ENCODE measurements around the gene INO80.

GRCh38 chr15:41139619-41140018, 23.5 kb upstream of the INO80 start:
- no peak for TF ChIP-seq CTCF (IDR thresholded peaks at IDR 0.05; ENCODE audit: low read depth, low read length)
- TF ChIP-seq EZH2phosphoT487 (IDR thresholded peaks at IDR 0.05; ENCODE audit: low read depth): no peak
